K562 (cell line): ENCODE results near the gene SHISAL2A.

Experiments used
- CREBBP ChIP-seq: IDR thresholded peaks from one replicate; pipeline ENCODE4 v1.6.1; 2012; ENCODE audit warnings: low read depth, mild to moderate bottlenecking, control low read depth, inconsistent platforms, low read length
- CTCF ChIP-seq, 3 experiments: IDR thresholded peaks in 2 of 3; conservative IDR thresholded peaks in 1 of 3; 2 replicates each; pipeline ENCODE4 v1.5.1; 2011 to 2012; ENCODE audit warnings: low read length in 3 of 3, mild to moderate bottlenecking in 3 of 3, control low read depth in 2 of 3, improper control_type of control experiment in 1 of 3, inconsistent platforms in 1 of 3, low read depth in 1 of 3, mixed read lengths in 1 of 3, moderate library complexity in 1 of 3; ENCODE audit not compliant: insufficient read depth in 2 of 3
- GATA2 ChIP-seq: sonication (generic); formaldehyde crosslinking; IDR thresholded peaks from 2 replicates; pipeline ENCODE4 v1.4.0; 2020; ENCODE audit warnings: mild to moderate bottlenecking, missing genetic modification reagents
- MXI1 ChIP-seq: IDR thresholded peaks from 2 replicates; pipeline ENCODE4 v1.6.1; 2011; ENCODE audit warnings: low read depth, mild to moderate bottlenecking, improper control_type of control experiment, low read length
- MYC ChIP-seq, 2 experiments: fragments of 250-450 bp in 1 of 2; sonication (Bioruptor Pico) in 1 of 2; IDR thresholded peaks; 2 replicates each; pipeline versions ENCODE4 v1.5.1 to v1.6.1; 2012 to 2021; ENCODE audit warnings: low read depth in 2 of 2, borderline replicate concordance in 1 of 2, improper control_type of control experiment in 1 of 2, low read length in 1 of 2, mild to moderate bottlenecking in 1 of 2, moderate library complexity in 1 of 2
- NBN ChIP-seq: fragments of 450-650 bp; IDR thresholded peaks from 2 replicates; pipeline ENCODE4 v1.6.1; 2016; ENCODE audit warnings: low read depth, mild to moderate bottlenecking
- POLR2A ChIP-seq: fragments of 450-650 bp; conservative IDR thresholded peaks from 2 replicates; pipeline ENCODE4 v1.6.1; 2016
- YY1 ChIP-seq, 3 experiments: IDR thresholded peaks; 2 replicates each; pipeline ENCODE4 v1.6.1; 2011; ENCODE audit warnings: low read length in 2 of 3, mild to moderate bottlenecking in 2 of 3, moderate library complexity in 2 of 3, borderline replicate concordance in 1 of 3, control low read depth in 1 of 3, low read depth in 1 of 3; ENCODE audit not compliant: insufficient read depth in 3 of 3, insufficient replicate concordance in 2 of 3, control insufficient read depth in 1 of 3, insufficient read length in 1 of 3; ENCODE audit errors: extremely low read depth in 1 of 3
- ZNF3 ChIP-seq: fragments of 250-450 bp; sonication (Bioruptor Pico); IDR thresholded peaks from 2 replicates; pipeline ENCODE4 v1.5.0; 2021; ENCODE audit warnings: mild to moderate bottlenecking, moderate library complexity

- no peak for TF ChIP-seq ZNF3 (CRISPR knock-in tag)
- TF ChIP-seq MYC (IDR thresholded peaks at IDR 0.05; ENCODE audit: low read depth, low read length): no peak
- no peak for TF ChIP-seq MYC (CRISPR knock-in tag; IDR thresholded peaks at IDR 0.05; ENCODE audit: borderline replicate concordance, low read depth)
- TF ChIP-seq GATA2 (CRISPR knock-in tag): no peak
- no peak for TF ChIP-seq POLR2A
- TF ChIP-seq MXI1: no peak
- no peak for TF ChIP-seq YY1 (IDR thresholded peaks at IDR 0.05; ENCODE audit: borderline replicate concordance in 1 of 3, control insufficient read depth in 1 of 3, extremely low read depth in 1 of 3, insufficient read depth in 3 of 3, insufficient read length in 1 of 3, insufficient replicate concordance in 2 of 3, low read depth in 1 of 3, low read length in 2 of 3)
- TF ChIP-seq CTCF (IDR thresholded peaks at IDR 0.05 in 2 of 3, conservative IDR thresholded peaks at IDR 0.05 in 1 of 3; ENCODE audit: insufficient read depth in 2 of 3, low read depth in 1 of 3, low read length in 3 of 3): no peak
- TF ChIP-seq CREBBP: no peak
- no peak for TF ChIP-seq NBN
Measured at GRCh38 chr1:52631759-52632331, 1.1 kb upstream of the SHISAL2A start.
